GM04503 (cell line): ENCODE measurements around the gene EFHC1.

Source experiments
- DNase-seq: peaks from one replicate; pipeline ENCODE4 v3.0.0-alpha.2; 2012; ENCODE audit warnings: low read depth

EFHC1 gene

GRCh38 chr6:52503323-52503747, 83.2 kb downstream of the EFHC1 start:
- no peak for DNase-seq

GRCh38 chr6:52503851-52504781, 84.0 kb downstream of the EFHC1 start:
- DNase-seq, result peak; percentile 61

- DNase-seq, result no peak
Measured at GRCh38 chr6:52504782-52505136, 84.6 kb downstream of the EFHC1 start.

- DNase-seq, result no peak
Measured at GRCh38 chr6:52505726-52506409, 85.7 kb downstream of the EFHC1 start.

GRCh38 chr6:52506476-52506875, 86.3 kb downstream of the EFHC1 start:
- DNase-seq, result no peak

- peak; percentile 76 for DNase-seq
Measured at GRCh38 chr6:52507557-52508260, 87.6 kb downstream of the EFHC1 start.

GRCh38 chr6:52508261-52508739, 88.2 kb downstream of the EFHC1 start:
- no peak for DNase-seq

GRCh38 chr6:52509281-52510212, 89.4 kb downstream of the EFHC1 start:
- peak; percentile 76 for DNase-seq

GRCh38 chr6:52510213-52510562, 90.0 kb downstream of the EFHC1 start:
- no peak for DNase-seq

- DNase-seq, result no peak
Measured at GRCh38 chr6:52511163-52511562, 91.0 kb downstream of the EFHC1 start.

- DNase-seq, result no peak
Measured at GRCh38 chr6:52511572-52512151, 91.5 kb downstream of the EFHC1 start.

- peak; percentile 83 for DNase-seq
Measured at GRCh38 chr6:52512199-52512598, 92.1 kb downstream of the EFHC1 start.

GRCh38 chr6:52513464-52513863, 93.3 kb downstream of the EFHC1 start:
- DNase-seq, result no peak

GRCh38 chr6:52513896-52514295, 93.8 kb downstream of the EFHC1 start:
- DNase-seq, result no peak

GRCh38 chr6:52514514-52514913, 94.4 kb downstream of the EFHC1 start:
- peak; percentile 75 for DNase-seq

GRCh38 chr6:52515219-52515960, 95.2 kb downstream of the EFHC1 start:
- no peak for DNase-seq

- DNase-seq, result no peak
Measured at GRCh38 chr6:52516269-52516668, 96.1 kb downstream of the EFHC1 start.

- no peak for DNase-seq
Measured at GRCh38 chr6:52516943-52517342, 96.8 kb downstream of the EFHC1 start.

GRCh38 chr6:52517502-52518278, 97.5 kb downstream of the EFHC1 start:
- peak; percentile 87 for DNase-seq
